Amniotic epithelial cell (primary cell): ENCODE data around the gene ASTN2.

ENCODE experiments used
- DNase-seq: peaks from one replicate; pipeline ENCODE4 v3.0.0-alpha.2; 2010; ENCODE audit warnings: low read depth

The ASTN2 gene

DNA sequence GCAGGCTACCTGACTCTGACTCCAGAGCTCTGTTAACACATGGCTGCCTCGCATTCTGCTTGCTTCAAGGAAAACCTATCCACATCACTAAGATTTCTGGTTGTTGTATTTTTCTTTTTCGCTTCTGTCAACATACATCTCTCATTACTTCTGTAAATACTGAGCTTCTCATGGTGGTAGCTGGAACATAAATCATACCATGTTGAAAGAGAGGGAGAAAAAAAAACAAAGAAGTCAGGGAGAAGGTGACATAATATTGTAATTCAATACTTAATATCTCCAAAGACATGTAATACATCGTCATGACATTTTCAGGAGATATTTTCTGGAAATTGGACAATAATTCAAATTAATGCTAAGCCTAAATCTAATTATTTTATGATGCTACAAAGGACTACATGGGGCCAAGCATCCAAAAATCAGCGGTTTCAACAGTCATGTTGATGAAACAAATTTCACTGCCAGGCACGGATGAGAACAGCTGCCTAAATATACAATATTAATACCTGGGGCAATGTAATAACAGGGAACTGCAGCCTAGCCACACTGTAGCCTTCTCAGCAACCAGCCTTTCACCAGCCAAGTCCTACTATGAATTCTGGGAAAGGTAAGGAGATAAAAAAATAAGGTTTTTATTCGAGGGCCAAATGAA, 395.8 kb downstream of the ASTN2 start:
- DNase-seq = no peak

DNA sequence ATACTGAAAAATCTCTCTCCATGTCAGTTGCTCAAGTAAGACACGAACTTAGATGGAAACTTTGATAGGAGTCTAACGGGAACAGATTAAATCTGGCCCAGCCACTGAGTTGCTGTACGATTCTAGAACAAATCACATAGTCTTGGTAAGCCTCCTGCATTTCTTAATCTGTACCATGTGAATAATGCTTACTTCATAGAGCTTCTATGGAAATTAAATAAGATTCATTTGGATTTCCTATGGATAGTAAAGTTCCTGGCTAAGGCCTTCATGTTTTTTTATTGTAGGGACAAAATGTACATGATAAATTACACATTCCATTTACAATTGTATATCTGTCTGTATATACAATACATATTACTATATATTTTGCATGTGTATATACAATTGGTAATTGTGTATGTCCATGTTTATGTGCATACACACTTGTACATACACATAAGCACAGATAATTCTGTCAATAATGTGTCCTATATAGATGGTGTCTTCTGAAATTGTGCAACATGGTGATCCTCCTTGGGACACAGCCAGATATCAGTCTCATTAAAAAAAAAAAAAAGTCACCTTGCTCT, 397.4 kb downstream of the ASTN2 start:
- no peak for DNase-seq

- no peak for DNase-seq
Measured at GRCh38 chr9:117014061-117014460, 400.8 kb downstream of the ASTN2 start.

GRCh38 chr9:117013440-117013995, 401.3 kb downstream of the ASTN2 start:
- DNase-seq = no peak

DNA sequence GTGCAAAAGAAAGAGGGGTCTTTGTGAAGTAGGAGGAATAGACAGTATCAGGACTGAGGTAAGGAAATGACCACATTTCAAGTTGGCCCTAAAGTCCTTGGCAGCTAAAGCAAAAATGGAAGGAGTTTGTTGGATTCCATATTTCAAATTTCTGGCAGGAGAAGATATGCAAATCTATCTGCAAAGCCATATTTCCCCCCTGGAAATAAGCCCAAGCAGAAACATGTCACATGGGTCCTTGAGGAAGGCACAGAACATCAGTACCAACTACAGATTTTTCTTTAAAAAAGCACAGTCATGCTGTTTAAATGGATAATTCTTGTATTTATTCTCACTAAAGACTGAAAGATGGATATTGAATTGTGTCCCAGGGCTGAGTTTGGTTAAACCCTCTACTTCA, 404.8 kb downstream of the ASTN2 start:
- DNase-seq = no peak

DNA sequence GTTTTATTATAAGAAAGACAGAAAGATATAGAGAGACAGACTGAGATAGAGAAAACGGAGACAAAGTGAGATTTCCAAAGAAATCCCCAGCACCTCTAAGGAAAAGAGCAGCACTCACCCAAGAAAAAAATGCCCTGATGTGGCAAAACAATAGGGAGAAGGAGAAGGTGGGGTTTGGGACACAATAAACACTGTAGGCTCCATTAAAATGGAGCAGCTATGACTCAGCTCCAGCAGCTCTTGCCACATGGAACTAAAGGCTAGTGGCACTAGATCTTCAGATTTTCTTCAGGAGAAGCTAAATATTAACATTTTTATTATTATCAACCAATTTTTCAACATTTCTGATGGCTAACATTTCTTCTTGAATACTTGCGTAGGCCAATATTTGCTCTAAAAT, 406.0 kb downstream of the ASTN2 start:
- DNase-seq = no peak

DNA sequence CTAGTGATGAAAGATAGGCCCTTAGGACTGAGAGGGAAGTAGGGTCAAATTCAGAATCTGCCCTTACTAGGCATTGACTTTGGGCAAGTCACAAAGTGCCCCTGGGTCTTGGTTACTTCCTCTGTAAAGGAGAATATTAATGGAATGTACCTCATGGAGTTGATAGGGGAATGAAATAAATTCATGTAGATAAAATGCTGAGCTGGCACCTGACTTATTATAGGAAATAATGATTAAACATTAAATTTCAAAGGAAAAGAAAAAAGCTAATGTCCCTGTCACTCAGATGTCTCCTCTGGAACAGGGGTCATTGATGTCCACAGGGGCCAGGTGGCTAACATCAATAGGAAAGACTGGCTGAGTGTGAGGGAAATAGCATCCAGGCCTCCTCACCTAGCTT, 406.4 kb downstream of the ASTN2 start:
- no peak for DNase-seq

GRCh38 chr9:117002686-117003085, 412.2 kb downstream of the ASTN2 start:
- DNase-seq = no peak

- no peak for DNase-seq
Measured at GRCh38 chr9:117000834-117001233, 414.0 kb downstream of the ASTN2 start.

DNA sequence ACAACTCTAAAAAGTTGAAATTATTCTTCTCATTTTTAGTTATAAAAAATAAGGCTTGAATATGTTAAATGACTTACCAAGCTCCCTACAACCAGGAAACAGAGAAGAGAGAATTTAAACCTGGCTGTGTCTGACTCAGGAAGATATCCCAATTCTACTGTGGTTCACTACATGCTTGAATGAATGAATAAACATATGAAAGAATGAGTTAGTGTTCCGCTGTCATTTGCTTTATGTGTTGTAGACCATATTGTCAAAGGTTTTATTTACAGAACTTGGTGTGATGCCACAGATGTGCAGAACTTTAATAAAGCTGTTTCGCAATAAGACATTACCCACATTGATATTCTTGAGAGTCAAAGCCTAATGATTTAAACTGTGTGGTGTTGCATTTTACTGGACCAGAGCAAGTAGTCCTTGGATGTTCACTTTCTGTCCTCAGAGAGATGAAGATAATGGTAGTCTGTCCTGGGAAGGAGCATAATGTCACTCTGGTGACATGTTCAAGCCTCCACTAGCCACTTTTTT, 414.6 kb downstream of the ASTN2 start:
- DNase-seq = no peak

DNA sequence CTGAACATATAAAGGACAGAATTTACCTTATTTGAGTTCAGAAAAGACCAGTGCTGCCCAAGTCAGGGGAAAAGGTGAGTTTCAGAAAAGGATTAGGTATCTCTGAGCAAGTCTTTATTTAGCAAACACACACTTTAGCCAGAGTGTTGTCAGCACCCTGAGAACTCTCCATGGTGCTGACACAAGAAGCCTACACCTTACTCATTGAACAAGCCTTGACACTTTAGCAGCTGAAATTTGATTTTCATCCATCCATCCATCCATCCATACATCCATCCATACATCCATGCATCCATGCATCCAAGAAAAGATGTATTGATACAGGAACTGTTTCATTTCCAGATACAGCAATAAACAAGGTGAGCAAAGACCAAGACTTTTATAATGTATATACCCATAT, 416.6 kb downstream of the ASTN2 start:
- no peak for DNase-seq

GRCh38 chr9:116992865-116993264, 422.0 kb downstream of the ASTN2 start:
- DNase-seq = no peak

DNA sequence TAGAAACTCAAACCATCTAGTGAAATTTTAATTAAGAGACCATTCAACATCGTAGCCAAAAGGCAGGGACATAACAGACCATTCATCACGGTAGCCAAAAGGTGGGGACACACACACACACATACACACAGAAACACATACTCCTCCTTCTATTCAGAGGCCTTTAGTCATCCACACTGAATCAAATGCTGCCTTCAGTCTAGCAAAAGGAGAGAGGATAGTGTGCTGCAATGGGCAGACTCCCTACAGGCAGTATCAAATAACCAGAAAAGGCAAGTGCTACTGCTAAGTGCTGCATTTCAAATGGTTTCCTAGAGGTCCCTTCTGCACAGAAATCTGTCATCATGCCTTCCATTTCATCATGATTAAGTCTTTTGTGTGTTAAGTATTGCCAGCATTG, 423.8 kb downstream of the ASTN2 start:
- no peak for DNase-seq

DNA sequence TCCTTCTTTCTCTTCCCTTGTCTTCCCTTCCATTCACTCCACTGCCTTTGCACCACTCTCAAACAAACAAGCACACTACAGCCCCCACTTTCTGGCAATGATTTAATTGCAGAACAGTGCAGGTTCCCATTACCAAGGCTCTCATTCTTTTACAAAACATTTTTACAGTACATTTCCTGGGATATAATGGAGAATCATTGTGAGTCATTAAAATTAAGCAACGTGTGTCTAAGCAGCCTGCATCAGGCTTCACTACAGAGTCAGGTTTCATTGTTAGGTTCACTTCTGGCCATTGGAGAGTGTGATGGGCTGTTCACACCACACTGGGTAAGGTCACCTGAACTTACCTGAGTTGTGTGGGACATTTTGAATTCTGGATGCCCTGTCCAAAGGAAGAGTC, 424.3 kb downstream of the ASTN2 start:
- DNase-seq = no peak

DNA sequence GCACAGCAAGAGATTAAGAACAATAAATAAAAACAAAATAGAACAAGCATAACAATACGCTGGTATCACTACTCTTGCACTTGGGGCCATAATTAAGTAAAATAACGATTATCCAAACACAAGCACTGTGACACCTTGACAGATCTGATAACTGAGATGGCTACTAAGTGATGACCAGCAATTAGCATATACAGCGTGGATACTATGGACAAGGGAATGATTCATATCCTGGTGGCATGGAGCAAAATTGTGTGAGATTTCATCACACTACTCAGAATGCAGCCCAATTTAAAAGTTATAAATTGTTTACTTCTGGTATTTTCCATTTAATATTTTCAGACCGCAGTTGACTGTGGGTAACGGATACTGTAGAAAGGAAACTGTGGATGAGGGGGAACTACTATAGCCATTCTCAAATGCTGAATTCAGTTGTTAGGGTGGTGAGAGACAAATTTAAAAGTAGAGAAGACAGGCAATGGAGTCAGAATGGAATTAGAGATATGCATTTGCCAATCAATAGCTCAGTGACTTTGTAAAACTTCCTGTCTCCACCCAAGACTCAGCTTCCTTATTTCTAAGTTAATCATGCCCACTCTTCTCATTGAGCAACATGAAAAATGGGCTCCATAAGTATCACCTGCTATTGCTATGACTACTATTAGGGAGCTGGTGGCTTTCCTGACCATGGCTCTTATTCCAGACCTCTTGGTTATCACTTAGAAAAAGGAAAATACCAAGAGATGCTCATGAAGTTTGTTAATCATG, 427.0 kb downstream of the ASTN2 start:
- no peak for DNase-seq

DNA sequence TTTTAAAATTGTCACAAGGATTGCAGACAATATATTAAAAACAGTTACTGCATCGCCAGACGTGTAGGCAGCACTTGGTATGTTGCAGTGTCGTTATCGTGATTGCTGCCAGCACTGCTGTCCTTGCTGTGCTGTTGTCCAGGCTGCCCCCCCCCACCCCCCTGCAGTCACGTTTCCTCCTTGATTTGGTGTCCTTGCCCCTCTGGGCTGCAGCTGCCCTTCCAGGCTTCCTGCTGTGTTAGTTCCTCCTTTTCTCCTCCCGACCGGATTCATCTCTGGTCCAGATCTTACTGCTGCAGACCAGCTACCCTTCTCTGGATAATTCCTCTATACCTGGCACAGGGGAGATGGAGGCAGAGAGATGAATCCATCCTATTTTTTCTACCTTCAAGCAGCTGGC, 428.8 kb downstream of the ASTN2 start:
- no peak for DNase-seq

DNA sequence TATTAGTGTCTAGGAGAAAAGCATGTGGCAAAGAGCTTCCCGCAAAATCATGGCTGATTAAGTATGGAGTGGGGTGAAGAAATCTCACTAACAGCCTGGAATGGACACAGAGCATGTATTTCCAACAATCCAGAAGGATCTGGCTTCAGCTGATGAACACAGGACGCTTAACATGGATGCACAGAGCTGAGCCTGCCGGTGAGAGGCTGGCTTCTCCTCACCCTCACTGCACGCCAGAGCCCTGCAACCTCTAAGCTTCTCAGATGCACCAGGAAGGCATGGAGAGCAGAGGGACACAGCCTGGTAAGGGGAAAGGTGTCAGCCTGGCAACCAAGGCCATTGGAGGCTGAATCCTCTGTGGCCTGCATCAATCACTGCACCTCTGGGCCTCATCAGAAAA, 429.3 kb downstream of the ASTN2 start:
- DNase-seq = no peak

GRCh38 chr9:116984111-116984510, 430.7 kb downstream of the ASTN2 start:
- DNase-seq = no peak

- DNase-seq = no peak
Measured at GRCh38 chr9:116980582-116981120, 434.2 kb downstream of the ASTN2 start.

GRCh38 chr9:116979456-116979855, 435.4 kb downstream of the ASTN2 start:
- DNase-seq = no peak

DNA sequence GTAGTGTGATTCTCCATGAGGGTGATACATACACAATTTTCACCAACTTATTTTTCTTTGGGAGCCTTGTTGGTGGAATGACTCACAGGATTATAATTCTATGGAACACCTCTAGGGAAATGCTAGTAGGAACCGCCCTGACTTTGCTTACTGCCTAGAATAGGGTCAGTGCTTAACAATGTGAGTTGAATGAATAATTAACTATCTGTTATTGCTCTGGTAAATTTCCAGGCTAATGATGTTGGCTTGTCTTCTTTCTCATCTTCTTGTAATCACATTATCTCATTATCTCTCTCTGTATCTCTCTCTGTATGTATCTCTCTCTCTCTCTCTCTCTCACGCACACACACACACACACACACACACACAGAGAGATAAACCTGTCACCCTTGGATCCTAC, 436.7 kb downstream of the ASTN2 start:
- DNase-seq = no peak

GRCh38 chr9:116975126-116975525, 439.7 kb downstream of the ASTN2 start:
- DNase-seq = no peak

DNA sequence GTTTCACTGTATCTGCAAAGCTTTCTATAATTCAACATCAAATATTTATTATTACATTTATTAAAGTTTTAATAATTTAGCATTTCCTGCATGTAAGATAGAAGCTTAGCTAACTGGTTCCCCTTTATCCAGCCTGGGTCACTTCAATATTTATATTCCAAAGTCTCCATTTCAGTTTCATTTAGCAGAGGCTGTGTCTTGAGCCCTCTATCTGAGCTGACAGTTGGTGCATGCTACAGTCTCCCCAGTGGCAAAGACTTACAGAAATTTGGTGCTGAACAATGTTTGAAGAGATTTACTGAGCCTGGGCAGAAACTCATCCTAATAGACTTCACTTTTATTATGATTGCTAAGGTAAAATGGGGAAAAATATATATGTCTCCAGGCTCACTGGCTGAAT, 448.7 kb downstream of the ASTN2 start:
- no peak for DNase-seq
